NCI-H1436 (cell line): ENCODE results near the gene PTH2R.
A peak's percentile ranks its signal among the peaks of the same experiment; 100 is the strongest.
"Not testable (repeated sequence)": the region's sequence is repeated elsewhere in the genome, so short reads cannot be mapped to it uniquely, and the experiment has no call there.

ENCODE experiments used
- DNase-seq: peaks from one replicate; lab custom pipeline; 2025; lab: John Stamatoyannopoulos, UW

The PTH2R gene

GRCh38 chr2:208488686-208489564 lies 82.3 kb downstream of the PTH2R start:
- DNase-seq: no peak

- DNase-seq: peak; percentile 35
These were observed 83.1 kb downstream of the PTH2R start for GRCh38 chr2:208489687-208490086.

DNA sequence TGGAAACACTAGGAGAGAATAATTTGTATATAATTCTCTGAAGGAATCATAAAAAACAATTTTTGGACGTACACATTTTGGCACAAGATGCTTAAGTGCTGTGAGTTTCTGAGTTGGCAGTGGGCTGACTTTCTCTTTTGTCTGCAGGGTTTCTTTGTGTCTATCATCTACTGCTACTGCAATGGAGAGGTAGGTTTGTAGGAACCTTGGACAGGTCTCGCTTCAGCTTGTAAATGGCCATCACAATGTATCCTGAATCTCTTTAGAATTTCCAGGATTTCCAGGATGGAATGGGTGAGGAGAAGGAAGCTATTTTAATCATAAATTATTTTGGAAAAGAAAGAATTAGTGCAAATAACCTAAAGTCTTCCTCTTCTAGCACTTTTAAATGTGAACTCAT lies 83.9 kb downstream of the PTH2R start:
- no peak for DNase-seq

GRCh38 chr2:208491641-208492040 lies 85.0 kb downstream of the PTH2R start:
- DNase-seq: no peak

GRCh38 chr2:208492069-208492468 lies 85.5 kb downstream of the PTH2R start:
- no peak for DNase-seq

- no peak for DNase-seq
These were observed 86.6 kb downstream of the PTH2R start for GRCh38 chr2:208493186-208493585.

GRCh38 chr2:208496129-208496528 lies 89.5 kb downstream of the PTH2R start:
- no peak for DNase-seq

DNA sequence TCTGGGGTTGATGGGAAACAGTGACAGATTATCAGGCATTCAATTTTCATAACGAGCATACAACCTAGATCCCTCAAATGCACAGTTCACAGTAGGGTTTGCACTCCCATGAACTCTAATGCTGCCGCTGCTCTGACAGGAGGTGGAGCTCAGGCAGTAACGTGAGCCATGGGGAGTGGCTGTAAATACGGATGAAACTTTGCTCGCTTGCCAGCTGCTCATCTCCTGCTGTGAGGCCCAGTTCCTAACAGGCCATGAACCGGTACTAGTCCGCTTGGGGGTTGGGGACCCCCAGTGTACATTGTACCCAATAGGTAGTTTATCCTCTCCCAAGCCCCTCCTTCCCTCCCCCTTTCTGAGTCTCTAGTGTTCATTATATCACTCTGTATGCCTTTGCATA lies 94.6 kb downstream of the PTH2R start:
- DNase-seq: peak; percentile 67

DNA sequence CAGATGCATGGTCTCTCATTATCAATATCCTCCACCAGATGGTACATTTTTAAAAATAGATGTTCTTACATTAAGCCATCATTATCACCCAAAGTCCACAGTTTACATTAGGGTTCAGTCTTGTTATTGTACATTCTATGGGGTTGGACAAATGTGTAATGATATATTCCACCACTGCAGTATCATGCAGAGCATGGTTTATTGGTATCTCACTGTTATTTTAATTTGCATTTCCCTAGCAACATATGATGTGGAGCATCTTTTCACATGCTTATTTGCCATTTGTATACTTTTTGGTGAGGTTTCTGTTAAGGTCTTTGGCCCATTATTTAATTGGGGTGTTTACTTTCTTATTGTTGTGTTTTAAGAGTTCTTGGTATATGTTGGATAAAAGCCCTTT lies 95.7 kb downstream of the PTH2R start:
- DNase-seq: no peak

GRCh38 chr2:208505365-208505764 lies 98.8 kb downstream of the PTH2R start:
- not testable (repeated sequence) for DNase-seq

DNA sequence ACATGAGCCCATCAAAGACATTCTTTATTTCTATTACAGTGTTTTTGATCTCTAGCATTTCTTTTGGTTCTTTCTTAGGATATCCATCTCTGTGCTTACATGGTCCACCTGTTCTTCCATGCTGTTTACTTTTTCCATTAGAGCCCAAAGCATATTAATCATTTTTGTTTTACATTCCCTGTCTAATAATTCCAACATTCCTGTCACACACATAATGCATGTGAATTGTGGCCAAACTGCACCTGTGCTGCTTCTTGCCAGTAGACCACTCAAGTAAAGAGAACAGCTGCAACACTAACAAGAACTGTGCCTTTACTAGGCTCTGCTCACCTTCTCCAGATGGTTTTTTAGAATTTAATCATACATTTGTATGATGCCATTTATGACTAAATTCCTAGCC lies 103.0 kb downstream of the PTH2R start:
- no peak for DNase-seq

GRCh38 chr2:208511016-208511415 lies 104.4 kb downstream of the PTH2R start:
- DNase-seq: peak; percentile 9

DNA sequence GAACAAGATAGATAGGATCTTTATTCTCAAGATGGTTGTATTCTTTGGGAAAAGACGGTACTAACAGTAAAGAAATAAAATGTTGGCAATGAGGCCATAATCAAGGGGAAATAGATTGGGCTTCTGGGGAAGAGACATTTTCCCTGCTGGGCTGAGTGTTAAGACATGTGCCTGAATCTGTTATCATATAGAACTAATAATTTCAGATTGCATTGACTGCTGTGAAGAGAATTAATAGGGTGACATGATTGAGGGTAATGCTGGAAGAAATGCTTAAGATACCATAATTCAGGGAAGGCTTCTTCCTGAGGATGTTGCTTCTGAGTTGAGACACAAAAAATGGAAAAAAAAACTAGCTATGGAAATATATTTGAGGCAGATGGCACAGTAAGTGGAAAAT lies 105.0 kb downstream of the PTH2R start:
- no peak for DNase-seq

GRCh38 chr2:208515099-208515498 lies 108.5 kb downstream of the PTH2R start:
- DNase-seq: no peak

GRCh38 chr2:208523069-208523468 lies 116.5 kb downstream of the PTH2R start:
- DNase-seq: not testable (repeated sequence)

DNA sequence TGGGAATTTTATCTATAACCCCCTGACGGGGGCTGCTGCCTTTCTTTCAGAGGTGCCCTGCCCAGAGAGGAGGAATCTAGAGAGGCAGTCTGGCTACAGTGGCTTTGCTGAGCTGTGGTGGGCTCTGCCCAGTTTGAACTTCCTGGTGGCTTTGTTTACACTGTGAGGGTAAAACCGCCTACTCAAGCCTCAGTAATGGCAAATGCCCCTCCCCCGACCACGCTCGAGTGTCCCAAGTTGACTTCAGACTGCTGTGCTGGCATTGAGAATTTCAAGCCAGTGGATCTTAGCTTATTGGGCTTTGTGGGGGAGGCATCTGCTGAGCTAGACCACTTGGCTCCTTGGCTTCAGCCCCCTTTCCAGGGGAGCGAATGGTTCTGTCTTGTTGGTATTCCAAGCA lies 118.6 kb downstream of the PTH2R start:
- DNase-seq: not testable (repeated sequence)

DNA sequence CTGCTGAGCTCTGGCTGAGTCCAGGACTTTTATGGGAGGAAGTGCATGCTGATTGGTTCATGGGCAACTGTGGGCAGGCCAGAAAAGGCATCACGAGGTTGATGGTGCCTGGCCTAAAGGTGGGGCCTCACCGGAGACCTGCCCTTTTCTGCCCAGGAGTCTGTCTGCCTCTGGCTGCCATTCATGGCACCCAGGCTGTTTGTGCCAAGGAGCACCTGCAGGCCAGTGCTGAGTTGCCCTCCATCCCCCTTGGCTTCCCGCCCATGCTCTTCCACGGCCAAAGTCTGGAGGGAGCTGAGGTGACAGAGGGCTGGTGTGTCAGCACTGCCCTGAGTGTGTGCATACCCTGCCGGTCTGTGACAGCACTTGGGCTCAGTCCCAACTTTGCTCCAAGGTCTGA lies 123.2 kb downstream of the PTH2R start:
- DNase-seq: no peak

GRCh38 chr2:208531361-208531760 lies 124.8 kb downstream of the PTH2R start:
- DNase-seq: no peak

- DNase-seq: not testable (repeated sequence)
These were observed 129.0 kb downstream of the PTH2R start for GRCh38 chr2:208535578-208535977.

- no peak for DNase-seq
These were observed 134.9 kb downstream of the PTH2R start for GRCh38 chr2:208541461-208541988.

DNA sequence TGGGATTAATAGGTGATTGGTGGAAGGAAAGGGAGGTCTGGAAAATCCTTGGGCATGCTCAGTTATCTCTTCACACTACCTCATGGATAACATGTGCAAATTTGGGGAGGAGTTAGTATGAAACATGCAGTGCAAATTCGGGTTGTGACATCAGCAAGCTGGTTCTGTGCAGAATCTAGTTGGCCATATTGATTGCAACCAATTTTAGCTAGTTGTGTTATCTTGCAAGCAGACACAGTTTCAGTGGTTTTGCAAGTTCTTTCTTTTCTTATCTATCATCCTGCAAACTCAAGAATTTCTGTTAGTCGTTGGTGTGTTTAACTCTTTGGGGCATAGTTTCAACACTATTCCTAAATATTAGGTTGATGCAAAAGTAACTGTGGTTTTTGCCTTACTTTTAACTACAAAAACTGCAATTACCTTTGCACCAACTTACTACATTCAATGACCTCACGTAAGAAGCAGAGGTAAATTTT lies 135.4 kb downstream of the PTH2R start:
- DNase-seq: no peak

GRCh38 chr2:208542465-208543041 lies 136.0 kb downstream of the PTH2R start:
- DNase-seq: no peak
